Measurements from ENCODE around the gene TAF3.

The TAF3 gene

GRCh38 chr10:8061274-8062211, 243.2 kb downstream of the TAF3 start:
- DNase-seq = no peak

GRCh38 chr10:8063128-8063908, 245.0 kb downstream of the TAF3 start:
- no peak for DNase-seq

- DNase-seq = no peak
These were observed 245.6 kb downstream of the TAF3 start for GRCh38 chr10:8063935-8064334.

GRCh38 chr10:8064436-8064835, 246.1 kb downstream of the TAF3 start:
- DNase-seq = no peak

- DNase-seq = no peak
These were observed 247.3 kb downstream of the TAF3 start for GRCh38 chr10:8065651-8066050.

- no peak for DNase-seq
These were observed 247.8 kb downstream of the TAF3 start for GRCh38 chr10:8066124-8066523.
